Keratinocyte (primary cell): ENCODE results near the gene RANBP9.

ENCODE experiments used
- EZH2 ChIP-seq: IDR thresholded peaks from one replicate; pipeline ENCODE4 v1.6.1; 2012; ENCODE audit warnings: inconsistent platforms, mild to moderate bottlenecking, low read length, moderate library complexity
- TF ChIP-seq, protein P1 (sequence below), 3 experiments: IDR thresholded peaks in 1 of 3; conservative IDR thresholded peaks in 1 of 3; optimal IDR thresholded peaks in 1 of 3; 2 replicates in 2 of 3; 3 replicates in 1 of 3; pipeline versions ENCODE3 to v1.5.1; 2011; ENCODE audit warnings: low read length in 3 of 3, mild to moderate bottlenecking in 3 of 3, moderate library complexity in 2 of 3, control low read depth in 1 of 3, inconsistent platforms in 1 of 3; ENCODE audit not compliant: insufficient read depth in 2 of 3; ENCODE audit errors: extremely low read depth in 1 of 3

DNA sequence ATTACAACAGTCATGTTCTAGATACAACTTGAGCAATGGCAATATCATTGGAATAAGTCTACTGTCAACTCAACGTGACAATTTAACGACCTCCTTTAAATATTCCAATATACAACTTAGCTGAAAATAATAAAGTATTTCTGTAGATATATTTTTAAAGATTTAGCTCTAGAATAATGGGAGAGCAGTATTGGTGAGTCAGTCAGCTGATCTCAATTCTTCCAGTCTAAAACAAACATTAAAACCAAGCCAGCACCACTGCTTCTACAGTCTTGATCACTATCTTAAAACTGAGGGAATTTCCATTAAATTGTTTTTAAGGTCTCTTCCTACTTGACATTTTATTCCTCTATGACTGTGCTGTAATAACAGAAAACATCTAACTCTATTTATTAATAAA is 58.3 kb downstream of the RANBP9 start:
- TF ChIP-seq, protein P1, sequence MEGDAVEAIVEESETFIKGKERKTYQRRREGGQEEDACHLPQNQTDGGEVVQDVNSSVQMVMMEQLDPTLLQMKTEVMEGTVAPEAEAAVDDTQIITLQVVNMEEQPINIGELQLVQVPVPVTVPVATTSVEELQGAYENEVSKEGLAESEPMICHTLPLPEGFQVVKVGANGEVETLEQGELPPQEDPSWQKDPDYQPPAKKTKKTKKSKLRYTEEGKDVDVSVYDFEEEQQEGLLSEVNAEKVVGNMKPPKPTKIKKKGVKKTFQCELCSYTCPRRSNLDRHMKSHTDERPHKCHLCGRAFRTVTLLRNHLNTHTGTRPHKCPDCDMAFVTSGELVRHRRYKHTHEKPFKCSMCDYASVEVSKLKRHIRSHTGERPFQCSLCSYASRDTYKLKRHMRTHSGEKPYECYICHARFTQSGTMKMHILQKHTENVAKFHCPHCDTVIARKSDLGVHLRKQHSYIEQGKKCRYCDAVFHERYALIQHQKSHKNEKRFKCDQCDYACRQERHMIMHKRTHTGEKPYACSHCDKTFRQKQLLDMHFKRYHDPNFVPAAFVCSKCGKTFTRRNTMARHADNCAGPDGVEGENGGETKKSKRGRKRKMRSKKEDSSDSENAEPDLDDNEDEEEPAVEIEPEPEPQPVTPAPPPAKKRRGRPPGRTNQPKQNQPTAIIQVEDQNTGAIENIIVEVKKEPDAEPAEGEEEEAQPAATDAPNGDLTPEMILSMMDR (optimal IDR thresholded peaks at IDR 0.05 in 1 of 3, IDR thresholded peaks at IDR 0.05 in 1 of 3, conservative IDR thresholded peaks at IDR 0.05 in 1 of 3; ENCODE audit: extremely low read depth in 1 of 3, insufficient read depth in 2 of 3, low read length in 3 of 3): no peak
- no peak for TF ChIP-seq EZH2
